GM12872 (cell line): Measurements from ENCODE around the gene CILP2.

Source experiments
- TF ChIP-seq, protein P1 (sequence below): IDR thresholded peaks from 3 replicates; pipeline ENCODE4 v1.5.1; 2011; ENCODE audit warnings: low read depth, mild to moderate bottlenecking, low read length, moderate library complexity; ENCODE audit not compliant: insufficient read depth

The CILP2 gene

DNA sequence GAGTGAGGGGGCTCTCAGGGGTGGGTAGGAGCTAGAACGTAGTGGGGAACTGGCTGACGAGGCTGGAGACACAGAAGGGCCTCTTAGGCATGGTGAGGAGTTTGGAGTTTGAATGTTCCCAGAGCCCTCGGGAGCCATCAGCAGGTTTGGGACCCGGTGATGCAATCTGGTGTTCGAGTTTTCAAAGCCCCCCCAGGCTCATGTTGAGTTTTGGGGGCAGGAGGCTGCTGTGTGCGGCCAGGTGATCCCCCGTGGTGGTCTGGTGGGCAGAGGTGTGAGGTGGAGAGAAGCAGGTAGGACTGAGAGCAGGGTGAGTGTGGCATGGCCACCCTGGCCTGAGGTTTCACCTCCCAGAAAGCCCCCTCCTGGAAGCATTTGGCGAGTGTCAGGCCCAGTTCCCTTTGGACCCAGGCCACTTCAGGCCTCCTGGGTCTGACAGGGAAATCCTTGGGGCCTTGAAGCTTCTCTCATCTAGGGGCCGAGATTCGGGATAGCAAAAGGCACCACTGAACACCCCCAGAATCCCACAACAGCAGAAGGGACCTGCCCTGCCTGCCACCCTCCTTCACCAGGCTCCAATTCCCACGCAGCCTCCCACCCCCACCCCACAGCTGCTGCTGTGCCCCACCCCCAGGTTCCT, 8.2 kb upstream of the CILP2 start:
- TF ChIP-seq, protein P1, sequence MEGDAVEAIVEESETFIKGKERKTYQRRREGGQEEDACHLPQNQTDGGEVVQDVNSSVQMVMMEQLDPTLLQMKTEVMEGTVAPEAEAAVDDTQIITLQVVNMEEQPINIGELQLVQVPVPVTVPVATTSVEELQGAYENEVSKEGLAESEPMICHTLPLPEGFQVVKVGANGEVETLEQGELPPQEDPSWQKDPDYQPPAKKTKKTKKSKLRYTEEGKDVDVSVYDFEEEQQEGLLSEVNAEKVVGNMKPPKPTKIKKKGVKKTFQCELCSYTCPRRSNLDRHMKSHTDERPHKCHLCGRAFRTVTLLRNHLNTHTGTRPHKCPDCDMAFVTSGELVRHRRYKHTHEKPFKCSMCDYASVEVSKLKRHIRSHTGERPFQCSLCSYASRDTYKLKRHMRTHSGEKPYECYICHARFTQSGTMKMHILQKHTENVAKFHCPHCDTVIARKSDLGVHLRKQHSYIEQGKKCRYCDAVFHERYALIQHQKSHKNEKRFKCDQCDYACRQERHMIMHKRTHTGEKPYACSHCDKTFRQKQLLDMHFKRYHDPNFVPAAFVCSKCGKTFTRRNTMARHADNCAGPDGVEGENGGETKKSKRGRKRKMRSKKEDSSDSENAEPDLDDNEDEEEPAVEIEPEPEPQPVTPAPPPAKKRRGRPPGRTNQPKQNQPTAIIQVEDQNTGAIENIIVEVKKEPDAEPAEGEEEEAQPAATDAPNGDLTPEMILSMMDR: no peak

DNA sequence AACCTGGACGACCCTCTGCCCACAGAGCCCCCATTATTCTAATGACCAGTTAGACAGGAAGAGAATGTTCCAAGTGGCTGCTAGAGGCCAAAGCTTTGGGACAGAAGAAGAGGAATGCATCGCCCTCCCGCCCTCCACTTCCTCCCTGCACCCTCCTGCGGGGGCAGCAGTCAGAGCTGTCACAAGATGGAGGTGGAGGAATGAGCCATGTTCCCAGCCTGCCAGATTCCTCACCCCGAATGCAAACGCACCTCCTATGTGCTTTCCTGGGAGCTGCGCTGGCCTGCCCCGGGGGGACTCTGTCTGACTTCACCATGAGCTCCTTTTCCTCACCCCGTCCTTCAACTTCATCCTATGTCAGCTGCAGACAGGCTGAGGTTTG, 7.7 kb upstream of the CILP2 start:
- TF ChIP-seq, protein P1: no peak

DNA sequence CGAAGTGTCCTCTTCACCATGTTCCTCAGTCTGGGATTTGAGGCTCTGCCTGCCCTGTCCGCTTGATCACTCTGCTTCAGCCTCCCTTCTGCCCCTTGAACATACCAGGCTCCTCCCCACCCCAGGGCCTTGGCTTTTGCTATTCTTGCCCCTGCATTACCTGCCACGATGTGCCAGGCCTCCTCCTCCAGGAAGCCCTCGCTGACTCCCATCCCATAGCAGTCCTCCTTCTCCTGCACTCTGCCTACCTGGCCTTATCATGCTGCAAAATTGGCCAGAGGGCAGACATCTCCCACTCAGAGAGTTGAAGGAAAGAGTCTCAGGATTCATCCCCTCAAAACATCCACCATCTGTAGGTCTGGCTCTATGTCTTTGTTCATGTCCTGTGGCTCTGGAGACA, 7.2 kb upstream of the CILP2 start:
- TF ChIP-seq, protein P1: no peak

DNA sequence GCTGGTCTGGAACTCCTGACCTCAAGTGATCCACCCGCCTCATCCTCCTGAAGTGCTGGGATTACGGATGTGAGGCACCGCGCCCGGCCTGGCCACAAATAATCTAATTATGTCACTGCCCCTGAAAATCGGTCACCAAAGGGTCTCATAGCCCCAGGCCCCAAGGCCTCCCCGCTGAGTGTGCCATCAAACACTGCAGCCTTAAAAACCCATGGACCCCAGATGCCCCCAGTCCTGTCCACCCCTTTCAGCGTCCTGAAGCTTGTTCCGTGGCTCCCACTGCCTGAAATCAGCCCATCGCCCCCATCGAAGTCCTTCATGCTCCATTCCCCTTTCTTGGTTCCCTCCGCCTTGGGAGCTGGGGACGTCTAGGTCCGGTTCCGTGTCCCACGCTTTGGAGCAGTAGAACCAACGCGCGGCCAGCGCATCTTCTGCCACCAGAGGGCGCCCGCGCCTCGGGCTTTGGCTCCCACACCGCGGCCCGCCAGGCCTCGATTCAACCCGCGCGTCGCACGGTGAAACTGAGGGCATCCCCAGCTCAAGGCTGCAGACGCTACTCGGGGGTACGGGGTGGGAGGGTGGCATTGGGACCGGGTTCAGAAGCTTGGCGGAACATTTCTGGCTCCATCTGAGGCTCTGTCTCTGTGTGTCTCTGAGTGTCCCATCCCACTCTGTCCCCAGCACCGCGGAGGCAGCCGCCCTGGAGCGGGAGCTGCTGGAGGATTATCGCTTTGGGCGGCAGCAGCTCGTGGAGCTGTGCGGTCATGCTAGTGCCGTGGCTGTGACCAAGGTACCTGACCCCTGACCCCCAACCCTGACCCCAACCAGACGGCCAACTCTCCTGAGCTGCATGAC, 5.9 kb upstream of the CILP2 start:
- TF ChIP-seq, protein P1: peak; percentile 96

DNA sequence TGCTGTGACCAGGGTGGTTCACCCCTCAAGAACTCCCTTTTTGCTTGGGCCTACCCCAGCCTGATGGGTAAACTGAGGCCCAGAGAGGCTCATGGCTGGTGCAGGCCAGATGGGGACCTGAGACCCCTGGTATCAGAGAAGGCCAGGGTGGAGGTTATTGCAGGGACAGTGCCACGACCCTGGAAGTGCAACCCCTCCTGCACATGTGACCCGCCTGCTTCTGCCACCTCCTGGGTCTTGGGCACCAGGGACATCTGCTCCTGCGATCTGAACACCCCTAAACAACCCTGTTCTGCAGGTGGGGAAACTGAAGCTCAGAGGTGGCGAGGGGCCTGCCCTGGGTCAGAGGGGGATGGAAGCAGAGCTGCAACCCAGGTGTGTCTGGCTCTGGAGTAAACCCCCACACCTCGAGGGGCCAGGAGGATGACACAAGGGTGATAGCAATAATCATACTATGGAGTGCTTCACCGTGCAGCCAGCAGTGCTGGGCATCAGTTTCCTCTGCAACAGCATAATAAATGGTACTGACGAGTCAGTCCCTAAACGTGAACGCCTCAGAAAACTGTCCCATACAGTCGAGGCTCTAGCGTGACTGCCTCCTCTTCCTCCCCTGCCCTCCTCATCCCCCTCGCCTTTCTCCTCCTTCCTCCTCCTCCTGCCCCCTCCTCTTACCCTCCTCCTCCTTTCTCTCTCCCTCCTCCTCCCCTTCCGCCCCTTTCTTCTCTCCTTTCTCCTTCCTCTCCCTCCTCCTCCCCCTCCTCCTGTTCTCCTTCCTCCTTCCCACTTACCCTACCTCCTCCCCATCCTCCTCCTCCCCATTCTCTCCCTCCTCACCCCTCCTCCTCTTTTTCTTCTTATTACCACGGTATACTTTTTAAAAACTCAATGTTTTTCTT, 5.0 kb upstream of the CILP2 start:
- TF ChIP-seq, protein P1: no peak

DNA sequence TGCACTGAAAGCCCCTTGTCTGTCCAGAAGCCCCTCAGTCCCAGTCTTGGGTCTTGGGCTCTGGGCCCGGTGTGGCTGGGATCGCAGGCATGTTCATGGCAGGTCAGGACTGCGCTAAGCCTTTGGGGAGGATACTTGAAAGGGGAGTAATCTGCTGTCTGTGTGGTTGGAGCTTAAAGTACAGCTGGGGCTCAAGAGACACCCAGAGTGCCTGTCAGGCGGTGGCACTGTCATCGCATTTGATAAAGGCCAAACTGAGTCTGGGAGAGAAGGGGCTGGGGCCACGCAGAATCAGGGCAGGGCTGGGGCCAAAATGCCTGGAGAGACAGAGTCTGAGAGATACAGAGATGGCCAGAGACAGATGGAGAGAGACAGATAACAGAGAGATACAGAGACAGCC, 4.2 kb upstream of the CILP2 start:
- TF ChIP-seq, protein P1: no peak
